H9 (cell line): ENCODE data around the gene MTHFD1L. TPM values are rescaled to one million over a fixed set of nuclear protein-coding genes. Genes with fewer than 3 reads are reported as not detected.

Experiments
- DNase-seq: peaks from one replicate; pipeline ENCODE4 v3.0.0-alpha.2; 2017
- H2AFZ ChIP-seq: one replicate; pipeline ENCODE4 v1.6.1; 2013; ENCODE audit warnings: mild to moderate bottlenecking, low read length, control low read depth, moderate library complexity
- H2AK5ac ChIP-seq: 2 replicates; pipeline ENCODE4 v1.6.1; 2013; ENCODE audit warnings: low read length, control low read depth, mixed read lengths; ENCODE audit not compliant: insufficient read length
- H2BK120ac ChIP-seq: one replicate; pipeline ENCODE4 v1.6.1; 2013; ENCODE audit warnings: low read depth, mild to moderate bottlenecking, low read length, control low read depth, inconsistent platforms; ENCODE audit not compliant: poor library complexity, severe bottlenecking
- H2BK12ac ChIP-seq: 2 replicates; pipeline ENCODE4 v1.6.1; 2013; ENCODE audit warnings: low read length, control low read depth, mixed read lengths, low read depth; ENCODE audit not compliant: insufficient read length
- H2BK15ac ChIP-seq: 2 replicates; pipeline ENCODE4 v1.6.1; 2013; ENCODE audit warnings: low read depth, low read length, control low read depth
- H2BK20ac ChIP-seq: one replicate; pipeline ENCODE4 v1.6.1; 2013; ENCODE audit warnings: low read depth, mild to moderate bottlenecking, low read length, control low read depth, inconsistent platforms; ENCODE audit not compliant: poor library complexity, severe bottlenecking
- H2BK5ac ChIP-seq: 2 replicates; pipeline ENCODE4 v1.6.1; 2013; ENCODE audit warnings: low read length, control low read depth, mixed read lengths; ENCODE audit not compliant: insufficient read length
- H3K14ac ChIP-seq: 2 replicates; pipeline ENCODE4 v1.6.1; 2013; ENCODE audit warnings: low read length, control low read depth; ENCODE audit not compliant: insufficient read depth
- H3K18ac ChIP-seq: 2 replicates; pipeline ENCODE4 v1.6.1; 2013; ENCODE audit warnings: low read depth, mild to moderate bottlenecking, mixed read lengths, low read length, control low read depth; ENCODE audit not compliant: insufficient read length
- H3K23ac ChIP-seq: 2 replicates; pipeline ENCODE4 v1.6.1; 2013; ENCODE audit warnings: low read length, control low read depth, mixed read lengths, low read depth; ENCODE audit not compliant: insufficient read length
- H3K23me2 ChIP-seq: 2 replicates; pipeline ENCODE4 v1.6.1; 2013; ENCODE audit warnings: low read depth, mild to moderate bottlenecking, mixed read lengths, low read length, control low read depth; ENCODE audit not compliant: insufficient read length, poor library complexity, severe bottlenecking
- H3K27ac ChIP-seq: 2 replicates; pipeline ENCODE4 v1.5.1; 2013; ENCODE audit warnings: low read length, control low read depth, mixed read lengths, low read depth; ENCODE audit not compliant: insufficient read length
- H3K27me3 ChIP-seq: 2 replicates; pipeline ENCODE4 v1.6.1; 2013; ENCODE audit warnings: low read length, control low read depth, inconsistent platforms; ENCODE audit not compliant: insufficient read depth
- H3K4ac ChIP-seq: 2 replicates; pipeline ENCODE4 v1.6.1; 2013; ENCODE audit warnings: low read depth, mild to moderate bottlenecking, control low read depth, inconsistent platforms, low read length, moderate library complexity
- H3K4me1 ChIP-seq: 2 replicates; pipeline ENCODE4 v1.6.1; 2013; ENCODE audit warnings: low read length, control low read depth, inconsistent platforms; ENCODE audit not compliant: insufficient read depth
- H3K4me2 ChIP-seq: 2 replicates; pipeline ENCODE4 v1.6.1; 2013; ENCODE audit warnings: low read length, control low read depth, mixed read lengths; ENCODE audit not compliant: insufficient read length, insufficient read depth
- H3K56ac ChIP-seq: 2 replicates; pipeline ENCODE4 v1.6.1; 2013; ENCODE audit warnings: low read depth, mild to moderate bottlenecking, mixed read lengths, low read length, control low read depth; ENCODE audit not compliant: insufficient read length
- H3K79me1 ChIP-seq: 2 replicates; pipeline ENCODE4 v1.6.1; 2013; ENCODE audit warnings: low read depth, mild to moderate bottlenecking, moderate library complexity, low read length, control low read depth, inconsistent platforms; ENCODE audit not compliant: insufficient read depth, poor library complexity, severe bottlenecking
- H3K79me2 ChIP-seq: 2 replicates; pipeline ENCODE4 v1.6.1; 2013; ENCODE audit warnings: low read length, control low read depth, inconsistent platforms; ENCODE audit not compliant: insufficient read depth
- H3K9ac ChIP-seq: 2 replicates; pipeline ENCODE4 v1.6.1; 2013; ENCODE audit warnings: low read length, control low read depth, mixed read lengths; ENCODE audit not compliant: insufficient read length; ENCODE audit errors: extremely low read depth
- H3K9me3 ChIP-seq: one replicate; pipeline ENCODE4 v1.6.1; 2013; ENCODE audit warnings: low read depth, low read length, inconsistent platforms; ENCODE audit not compliant: control insufficient read depth
- H3T11ph ChIP-seq: one replicate; pipeline ENCODE4 v1.6.1; 2013; ENCODE audit warnings: mild to moderate bottlenecking, low read length, control low read depth, inconsistent platforms
- H4K20me1 ChIP-seq: one replicate; pipeline ENCODE4 v1.6.1; 2013; ENCODE audit not compliant: control insufficient read depth, insufficient read length, insufficient read depth
- H4K5ac ChIP-seq: 2 replicates; pipeline ENCODE4 v1.6.1; 2013; ENCODE audit warnings: low read depth, mild to moderate bottlenecking, mixed read lengths, low read length, control low read depth; ENCODE audit not compliant: insufficient read length
- H4K8ac ChIP-seq: replicated peaks from 2 replicates; pipeline ENCODE4 v1.6.1; 2013; ENCODE audit warnings: low read length, control low read depth, mixed read lengths, low read depth; ENCODE audit not compliant: insufficient read length
- H4K91ac ChIP-seq: 2 replicates; pipeline ENCODE4 v1.6.1; 2013; ENCODE audit warnings: low read depth, mild to moderate bottlenecking, moderate library complexity, mixed read lengths, low read length, control low read depth; ENCODE audit not compliant: insufficient read length
- H3K27ac Mint-ChIP-seq, 3 experiments: 2 replicates in 2 of 3; 3 replicates in 1 of 3; pipeline ENCODE4 v1.8.0; 2020 to 2021; ENCODE audit warnings: mixed read lengths in 3 of 3, mild to moderate bottlenecking in 1 of 3, moderate library complexity in 1 of 3
- H3K27me3 Mint-ChIP-seq: 2 replicates; pipeline ENCODE4 v1.8.0; 2021; ENCODE audit warnings: low read depth, mild to moderate bottlenecking, moderate library complexity, mixed read lengths
- H3K36me3 Mint-ChIP-seq, 3 experiments: 2 replicates in 2 of 3; 3 replicates in 1 of 3; pipeline ENCODE4 v1.8.0; 2020 to 2021; ENCODE audit warnings: low read depth in 3 of 3, mixed read lengths in 3 of 3; ENCODE audit not compliant: insufficient read depth in 1 of 3
- H3K4me1 Mint-ChIP-seq, 2 experiments: 2 replicates each; pipeline ENCODE4 v1.8.0; 2020; ENCODE audit warnings: mixed read lengths in 2 of 2
- H3K4me3 Mint-ChIP-seq, 2 experiments: 2 replicates in 1 of 2; 3 replicates in 1 of 2; pipeline ENCODE4 v1.8.0; 2020 to 2021; ENCODE audit warnings: mild to moderate bottlenecking in 2 of 2, mixed read lengths in 2 of 2, moderate library complexity in 1 of 2
- H3K9me3 Mint-ChIP-seq, 2 experiments: 2 replicates in 1 of 2; 3 replicates in 1 of 2; pipeline ENCODE4 v1.8.0; 2020; ENCODE audit warnings: mild to moderate bottlenecking in 2 of 2, mixed read lengths in 2 of 2, moderate library complexity in 1 of 2
- WGBS: extraction: QIAGEN DNeasy Blood & Tissue Kit; methylation state at CpG from one replicate; pipeline ENCODE4 v1.1.7; 2013; ENCODE audit warnings: missing lambda C conversion rate, low lambda C conversion rate, mixed read lengths; ENCODE audit not compliant: insufficient read length; ENCODE audit errors: extremely low coverage; 5-methylcytosine and 5-hydroxymethylcytosine counted together
- total RNA-seq: library from RNA; stranded (reverse); gene quantifications from 2 replicates; pipeline ENCODE4 v1.2.1, GENCODE V29; 2021
- TF ChIP-seq, protein P1 (sequence below): fragments of 200-600 bp; sonication (generic); conservative IDR thresholded peaks from 3 replicates; pipeline ENCODE4 v1.8.0; 2021; ENCODE audit warnings: antibody characterized with exemption, mild to moderate bottlenecking

MTHFD1L gene
- total RNA-seq, 1 experiment from 2014 or later = 90.2 TPM

DNA sequence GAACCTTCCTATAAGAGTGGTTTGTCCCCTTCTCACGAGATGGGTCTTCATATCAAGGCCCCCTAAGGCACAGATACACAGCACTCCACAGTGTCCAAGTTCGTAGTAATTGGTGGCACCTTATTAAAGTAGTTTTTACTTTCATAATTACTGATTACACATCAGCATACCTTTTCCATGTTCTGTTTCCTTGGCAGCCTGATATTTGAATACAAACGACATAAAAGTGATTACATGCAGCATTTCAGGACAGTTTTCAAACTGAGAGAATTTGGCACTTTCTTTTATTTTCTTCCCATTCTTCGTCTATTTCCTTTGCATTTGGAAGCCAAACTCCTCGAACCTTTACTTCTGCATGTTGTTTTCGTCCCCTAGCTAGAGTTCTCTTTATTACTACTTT lies 139.7 kb downstream of the MTHFD1L start:
- Histone ChIP-seq H3K4me2 (no peak overlapping the region), H3K9ac (no peak overlapping the region), H3K23ac (no peak overlapping the region), H2BK5ac (no peak overlapping the region), H4K20me1 (no peaks in the 10 kb centered on the region), H3K18ac (no peak overlapping the region), H3K27ac (no peak overlapping the region), H3K9me3 (no peaks in the 10 kb centered on the region), H4K91ac (no peak overlapping the region), H2BK15ac (no peak overlapping the region), H3K23me2 (no peaks in the 10 kb centered on the region), H4K5ac (no peak overlapping the region), H3K4ac (no peak overlapping the region), H3T11ph (no peak overlapping the region), H2AK5ac (no peak overlapping the region), H2BK12ac (no peak overlapping the region), H3K14ac (no peak overlapping the region), H2AFZ (no peak overlapping the region), H3K4me1 (peaks cover 7% of the 10 kb centered on the region), H3K27me3 (no peaks in the 10 kb centered on the region), H3K79me1 (no peaks in the 10 kb centered on the region), H4K8ac (no peak overlapping the region), H2BK120ac (no peak overlapping the region), H2BK20ac (no peak overlapping the region), H3K56ac (no peak overlapping the region), H3K79me2 (no peaks in the 10 kb centered on the region)
- no peak overlapping the region for H3K4me3 Mint-ChIP-seq
- H3K27me3 Mint-ChIP-seq = no peaks in the 10 kb centered on the region
- no peaks in the 10 kb centered on the region for H3K9me3 Mint-ChIP-seq
- DNase-seq = no peak
- no CpG with 5 or more reads among the region's 6 CpGs for WGBS
- peak overlapping the region in 1 of 3 experiments; percentile 46; a peak in 2 of 7 replicates for H3K27ac Mint-ChIP-seq
- peaks cover 46 to 54% of the 10 kb centered on the region in 2 experiments for H3K4me1 Mint-ChIP-seq
- TF ChIP-seq, protein P1, sequence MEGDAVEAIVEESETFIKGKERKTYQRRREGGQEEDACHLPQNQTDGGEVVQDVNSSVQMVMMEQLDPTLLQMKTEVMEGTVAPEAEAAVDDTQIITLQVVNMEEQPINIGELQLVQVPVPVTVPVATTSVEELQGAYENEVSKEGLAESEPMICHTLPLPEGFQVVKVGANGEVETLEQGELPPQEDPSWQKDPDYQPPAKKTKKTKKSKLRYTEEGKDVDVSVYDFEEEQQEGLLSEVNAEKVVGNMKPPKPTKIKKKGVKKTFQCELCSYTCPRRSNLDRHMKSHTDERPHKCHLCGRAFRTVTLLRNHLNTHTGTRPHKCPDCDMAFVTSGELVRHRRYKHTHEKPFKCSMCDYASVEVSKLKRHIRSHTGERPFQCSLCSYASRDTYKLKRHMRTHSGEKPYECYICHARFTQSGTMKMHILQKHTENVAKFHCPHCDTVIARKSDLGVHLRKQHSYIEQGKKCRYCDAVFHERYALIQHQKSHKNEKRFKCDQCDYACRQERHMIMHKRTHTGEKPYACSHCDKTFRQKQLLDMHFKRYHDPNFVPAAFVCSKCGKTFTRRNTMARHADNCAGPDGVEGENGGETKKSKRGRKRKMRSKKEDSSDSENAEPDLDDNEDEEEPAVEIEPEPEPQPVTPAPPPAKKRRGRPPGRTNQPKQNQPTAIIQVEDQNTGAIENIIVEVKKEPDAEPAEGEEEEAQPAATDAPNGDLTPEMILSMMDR = no peak
- H3K36me3 Mint-ChIP-seq = peaks cover 0 to 7% (median 3%) of the 10 kb centered on the region in 3 experiments; a peak in 4 of 7 replicates
